ENCODE measurements around the gene GLOD5.

DNA sequence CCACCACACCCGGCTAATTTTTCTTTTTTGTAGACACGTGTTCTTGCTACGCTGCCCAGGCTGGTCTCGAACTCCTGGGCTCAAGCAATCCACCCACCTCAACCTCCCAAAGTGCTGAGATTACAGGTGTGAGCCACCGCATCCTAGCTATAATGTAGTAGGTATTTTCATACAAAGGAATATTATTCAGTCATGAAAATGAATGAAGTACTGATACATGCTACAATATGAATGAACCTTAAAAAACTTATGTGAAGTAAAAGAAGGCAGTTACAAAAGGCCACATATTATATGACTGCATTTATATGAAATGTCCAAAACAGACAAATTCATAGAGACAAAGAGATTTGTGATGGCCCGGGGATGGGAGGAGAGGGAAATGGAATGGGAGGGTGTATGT lies 20.2 kb downstream of the GLOD5 start:
- TF ChIP-seq MAZ (CRISPR knock-in tag; conservative IDR thresholded peaks at IDR 0.05 in 1 of 2, IDR thresholded peaks at IDR 0.05 in 1 of 2) (no peak), ZNF274 (IDR thresholded peaks at IDR 0.05; ENCODE audit: borderline replicate concordance, low read depth, low read length) (no peak), TAF1 (IDR thresholded peaks at IDR 0.05; ENCODE audit: control insufficient read depth, extremely low read depth, insufficient read depth, low read length, severe bottlenecking) (no peak), ZEB2 (IDR thresholded peaks at IDR 0.05) (no peak)
- TF ChIP-seq, protein P1, sequence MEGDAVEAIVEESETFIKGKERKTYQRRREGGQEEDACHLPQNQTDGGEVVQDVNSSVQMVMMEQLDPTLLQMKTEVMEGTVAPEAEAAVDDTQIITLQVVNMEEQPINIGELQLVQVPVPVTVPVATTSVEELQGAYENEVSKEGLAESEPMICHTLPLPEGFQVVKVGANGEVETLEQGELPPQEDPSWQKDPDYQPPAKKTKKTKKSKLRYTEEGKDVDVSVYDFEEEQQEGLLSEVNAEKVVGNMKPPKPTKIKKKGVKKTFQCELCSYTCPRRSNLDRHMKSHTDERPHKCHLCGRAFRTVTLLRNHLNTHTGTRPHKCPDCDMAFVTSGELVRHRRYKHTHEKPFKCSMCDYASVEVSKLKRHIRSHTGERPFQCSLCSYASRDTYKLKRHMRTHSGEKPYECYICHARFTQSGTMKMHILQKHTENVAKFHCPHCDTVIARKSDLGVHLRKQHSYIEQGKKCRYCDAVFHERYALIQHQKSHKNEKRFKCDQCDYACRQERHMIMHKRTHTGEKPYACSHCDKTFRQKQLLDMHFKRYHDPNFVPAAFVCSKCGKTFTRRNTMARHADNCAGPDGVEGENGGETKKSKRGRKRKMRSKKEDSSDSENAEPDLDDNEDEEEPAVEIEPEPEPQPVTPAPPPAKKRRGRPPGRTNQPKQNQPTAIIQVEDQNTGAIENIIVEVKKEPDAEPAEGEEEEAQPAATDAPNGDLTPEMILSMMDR (IDR thresholded peaks at IDR 0.05 in 2 of 3, conservative IDR thresholded peaks at IDR 0.05 in 1 of 3; ENCODE audit: insufficient read depth in 2 of 3, low read depth in 1 of 3, low read length in 3 of 3), result no peak
- TF ChIP-seq, protein P2, sequence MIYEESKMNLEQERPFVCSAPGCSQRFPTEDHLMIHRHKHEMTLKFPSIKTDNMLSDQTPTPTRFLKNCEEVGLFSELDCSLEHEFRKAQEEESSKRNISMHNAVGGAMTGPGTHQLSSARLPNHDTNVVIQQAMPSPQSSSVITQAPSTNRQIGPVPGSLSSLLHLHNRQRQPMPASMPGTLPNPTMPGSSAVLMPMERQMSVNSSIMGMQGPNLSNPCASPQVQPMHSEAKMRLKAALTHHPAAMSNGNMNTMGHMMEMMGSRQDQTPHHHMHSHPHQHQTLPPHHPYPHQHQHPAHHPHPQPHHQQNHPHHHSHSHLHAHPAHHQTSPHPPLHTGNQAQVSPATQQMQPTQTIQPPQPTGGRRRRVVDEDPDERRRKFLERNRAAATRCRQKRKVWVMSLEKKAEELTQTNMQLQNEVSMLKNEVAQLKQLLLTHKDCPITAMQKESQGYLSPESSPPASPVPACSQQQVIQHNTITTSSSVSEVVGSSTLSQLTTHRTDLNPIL (CRISPR knock-in tag; IDR thresholded peaks at IDR 0.05), result no peak
- TF ChIP-seq, protein P3, sequence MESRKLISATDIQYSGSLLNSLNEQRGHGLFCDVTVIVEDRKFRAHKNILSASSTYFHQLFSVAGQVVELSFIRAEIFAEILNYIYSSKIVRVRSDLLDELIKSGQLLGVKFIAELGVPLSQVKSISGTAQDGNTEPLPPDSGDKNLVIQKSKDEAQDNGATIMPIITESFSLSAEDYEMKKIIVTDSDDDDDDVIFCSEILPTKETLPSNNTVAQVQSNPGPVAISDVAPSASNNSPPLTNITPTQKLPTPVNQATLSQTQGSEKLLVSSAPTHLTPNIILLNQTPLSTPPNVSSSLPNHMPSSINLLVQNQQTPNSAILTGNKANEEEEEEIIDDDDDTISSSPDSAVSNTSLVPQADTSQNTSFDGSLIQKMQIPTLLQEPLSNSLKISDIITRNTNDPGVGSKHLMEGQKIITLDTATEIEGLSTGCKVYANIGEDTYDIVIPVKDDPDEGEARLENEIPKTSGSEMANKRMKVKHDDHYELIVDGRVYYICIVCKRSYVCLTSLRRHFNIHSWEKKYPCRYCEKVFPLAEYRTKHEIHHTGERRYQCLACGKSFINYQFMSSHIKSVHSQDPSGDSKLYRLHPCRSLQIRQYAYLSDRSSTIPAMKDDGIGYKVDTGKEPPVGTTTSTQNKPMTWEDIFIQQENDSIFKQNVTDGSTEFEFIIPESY (CRISPR knock-in tag; IDR thresholded peaks at IDR 0.05), result no peak
- TF ChIP-seq, protein P4, sequence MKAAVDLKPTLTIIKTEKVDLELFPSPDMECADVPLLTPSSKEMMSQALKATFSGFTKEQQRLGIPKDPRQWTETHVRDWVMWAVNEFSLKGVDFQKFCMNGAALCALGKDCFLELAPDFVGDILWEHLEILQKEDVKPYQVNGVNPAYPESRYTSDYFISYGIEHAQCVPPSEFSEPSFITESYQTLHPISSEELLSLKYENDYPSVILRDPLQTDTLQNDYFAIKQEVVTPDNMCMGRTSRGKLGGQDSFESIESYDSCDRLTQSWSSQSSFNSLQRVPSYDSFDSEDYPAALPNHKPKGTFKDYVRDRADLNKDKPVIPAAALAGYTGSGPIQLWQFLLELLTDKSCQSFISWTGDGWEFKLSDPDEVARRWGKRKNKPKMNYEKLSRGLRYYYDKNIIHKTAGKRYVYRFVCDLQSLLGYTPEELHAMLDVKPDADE (conservative IDR thresholded peaks at IDR 0.05; ENCODE audit: control insufficient read depth, low read depth, low read length), result no peak
